Right atrium auricular region (tissue), 2 donors: Measurements from ENCODE around the gene CDH13. TPM values are rescaled to one million over a fixed set of nuclear protein-coding genes. Genes with fewer than 3 reads are reported as not detected.

Experiments used
- DNase-seq: peaks from one replicate; pipeline ENCODE4 v3.0.0-alpha.2; 2019; ENCODE audit warnings: low spot score
- H3K27ac ChIP-seq, 2 donors: fragments of 200-600 bp; sonication (generic); 1 replicate in 1 of 2; 2 replicates in 1 of 2; pipeline ENCODE4 v1.5.1; 2016 to 2019
- H3K27me3 ChIP-seq, 2 donors: fragments of 200-600 bp; sonication (generic); one replicate each; pipeline versions ENCODE4 v1.5.1 to v1.6.0; 2017 to 2019
- H3K36me3 ChIP-seq: fragments of 200-600 bp; sonication (generic); one replicate; pipeline ENCODE4 v1.5.1; 2016
- H3K4me1 ChIP-seq, 2 donors: fragments of 200-600 bp; sonication (generic); one replicate each; pipeline versions ENCODE4 v1.5.1 to v1.6.0; 2017 to 2019
- H3K4me3 ChIP-seq, 2 donors: fragments of 200-600 bp; sonication (generic); 1 replicate in 1 of 2; 2 replicates in 1 of 2; pipeline ENCODE4 v1.5.1; 2017 to 2019; ENCODE audit warnings: mild to moderate bottlenecking in 1 of 2, moderate library complexity in 1 of 2
- H3K9me3 ChIP-seq, 2 donors: fragments of 200-600 bp; sonication (generic); one replicate each; pipeline ENCODE4 v1.5.1; 2019
- CTCF ChIP-seq, 2 donors: fragments of 200-600 bp; sonication (generic); IDR thresholded peaks; one replicate each; pipeline ENCODE4 v1.5.1; 2019; ENCODE audit warnings: antibody characterized with exemption in 2 of 2
- total RNA-seq, 2 donors: library from RNA; depleted of rRNA; stranded (reverse); fragments of >200 nt; gene quantifications; one replicate each; pipeline ENCODE4 v1.1.0, GENCODE V29; 2016

CDH13 gene
- total RNA-seq, 2 donors from 2014 or later, result 75.4 to 85.9 TPM

DNA sequence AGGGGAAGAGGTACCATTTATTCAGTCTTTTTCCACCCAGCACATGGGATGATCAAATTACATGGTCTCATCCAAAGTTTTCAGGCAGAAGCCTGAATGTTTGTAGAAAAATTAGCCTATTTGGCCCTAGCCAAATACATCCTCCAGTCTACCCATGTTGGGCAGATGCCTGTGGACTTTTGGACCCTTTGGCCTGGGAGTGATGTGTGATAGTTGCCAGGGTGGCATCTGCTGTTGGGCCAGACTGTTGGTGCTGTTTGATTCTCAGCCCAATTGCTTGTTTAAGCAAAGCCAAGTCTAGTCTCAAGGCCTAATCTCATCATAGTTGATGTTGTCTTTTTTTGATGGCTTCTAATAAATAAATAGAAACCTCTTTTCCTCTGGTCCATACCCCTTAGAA is 419.0 kb downstream of the CDH13 start:
- no peaks in the 10 kb centered on the region for H3K9me3 ChIP-seq
- H3K36me3 ChIP-seq, result no peaks in the 10 kb centered on the region
- no peaks in the 10 kb centered on the region for H3K4me1 ChIP-seq
- H3K4me3 ChIP-seq, result no peak overlapping the region
- no peak for DNase-seq
- H3K27ac ChIP-seq, result no peak overlapping the region
- no peaks in the 10 kb centered on the region for H3K27me3 ChIP-seq
- TF ChIP-seq CTCF (IDR thresholded peaks at IDR 0.05), result no peak

- Histone ChIP-seq H3K27ac (no peak overlapping the region), H3K27me3 (no peaks in the 10 kb centered on the region), H3K4me1 (no peaks in the 10 kb centered on the region), H3K9me3 (no peaks in the 10 kb centered on the region), H3K4me3 (no peak overlapping the region), H3K36me3 (no peaks in the 10 kb centered on the region)
- DNase-seq, result no peak
- TF ChIP-seq CTCF (IDR thresholded peaks at IDR 0.05), result no peak
Observed at GRCh38 chr16:83046664-83047063, 419.9 kb downstream of the CDH13 start.

DNA sequence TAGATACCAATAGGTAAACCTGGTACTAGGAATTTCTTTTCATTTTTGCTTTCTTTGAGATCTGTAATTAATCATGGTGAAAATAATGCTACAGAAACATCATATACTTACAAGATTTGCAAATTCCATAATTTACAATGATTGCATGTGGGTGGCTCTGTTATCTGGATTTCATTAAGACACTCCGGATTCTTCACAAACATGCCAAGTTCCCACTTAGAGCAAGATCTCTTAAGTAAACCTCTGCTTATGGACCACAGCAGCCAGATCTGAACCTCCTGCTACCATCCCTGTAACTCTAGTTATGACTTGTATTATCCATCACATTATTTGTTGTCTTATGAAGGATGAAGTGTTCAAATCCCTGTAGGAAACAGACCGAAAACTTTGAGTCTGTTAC is 424.7 kb downstream of the CDH13 start:
- TF ChIP-seq CTCF (IDR thresholded peaks at IDR 0.05), result no peak
- H3K27ac ChIP-seq, result no peak overlapping the region
- H3K4me1 ChIP-seq, result no peaks in the 10 kb centered on the region
- no peak for DNase-seq
- no peaks in the 10 kb centered on the region for H3K9me3 ChIP-seq
- H3K36me3 ChIP-seq, result no peaks in the 10 kb centered on the region
- H3K27me3 ChIP-seq, result no peaks in the 10 kb centered on the region
- no peak overlapping the region for H3K4me3 ChIP-seq

DNA sequence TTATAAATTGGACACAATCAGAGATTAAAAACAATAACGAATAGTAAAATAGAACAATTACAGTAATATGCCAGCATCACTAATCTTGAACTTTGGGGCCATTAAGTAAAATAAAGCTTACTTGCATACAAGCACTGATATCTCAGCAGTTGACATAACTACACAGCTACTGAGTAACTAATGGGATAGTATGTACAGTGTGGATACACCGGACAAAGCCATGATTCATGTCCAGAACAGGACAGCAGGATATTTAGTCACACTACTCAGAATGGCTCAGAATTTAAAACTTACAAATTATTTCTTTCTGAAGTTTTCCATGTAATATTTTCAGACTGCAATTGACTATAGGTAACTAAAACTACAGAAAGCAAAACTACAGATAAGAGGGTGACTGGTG is 427.5 kb downstream of the CDH13 start:
- H3K4me3 ChIP-seq, result no peak overlapping the region
- no peak overlapping the region for H3K27ac ChIP-seq
- no peaks in the 10 kb centered on the region for H3K9me3 ChIP-seq
- H3K36me3 ChIP-seq, result no peaks in the 10 kb centered on the region
- no peaks in the 10 kb centered on the region for H3K27me3 ChIP-seq
- no peak for DNase-seq
- no peaks in the 10 kb centered on the region for H3K4me1 ChIP-seq
- TF ChIP-seq CTCF (IDR thresholded peaks at IDR 0.05), result no peak

GRCh38 chr16:83058376-83058775 is 431.6 kb downstream of the CDH13 start:
- no peak for TF ChIP-seq CTCF (IDR thresholded peaks at IDR 0.05)
- Histone ChIP-seq H3K9me3 (no peaks in the 10 kb centered on the region), H3K4me3 (no peak overlapping the region), H3K36me3 (no peaks in the 10 kb centered on the region), H3K4me1 (no peaks in the 10 kb centered on the region), H3K27me3 (no peaks in the 10 kb centered on the region), H3K27ac (no peak overlapping the region)
- DNase-seq, result no peak

- no peak for DNase-seq
- Histone ChIP-seq H3K4me1 (no peaks in the 10 kb centered on the region), H3K4me3 (no peak overlapping the region), H3K27ac (no peak overlapping the region), H3K9me3 (no peaks in the 10 kb centered on the region), H3K36me3 (no peaks in the 10 kb centered on the region), H3K27me3 (no peaks in the 10 kb centered on the region)
- no peak for TF ChIP-seq CTCF (IDR thresholded peaks at IDR 0.05)
Observed at GRCh38 chr16:83059237-83059636, 432.5 kb downstream of the CDH13 start.
